GM12892 (cell line): ENCODE data around the gene OR6C6.

Source experiments
- DNase-seq: peaks from one replicate; pipeline ENCODE4 v3.0.0; 2011; ENCODE audit not compliant: insufficient read length
- FAIRE-seq: peaks from 2 replicates; lab custom pipeline; 2011; peaks lifted over from hg19 to GRCh38; lab: Jason Lieb, UNC
- POLR2A ChIP-seq: IDR thresholded peaks from 2 replicates; pipeline ENCODE4 v1.6.1; 2011; ENCODE audit warnings: low read depth, low read length, control low read depth
- TAF1 ChIP-seq: IDR thresholded peaks from 2 replicates; pipeline ENCODE4 v1.6.1; 2011; ENCODE audit warnings: low read depth, mild to moderate bottlenecking, control low read depth, low read length, borderline replicate concordance

The OR6C6 gene

DNA sequence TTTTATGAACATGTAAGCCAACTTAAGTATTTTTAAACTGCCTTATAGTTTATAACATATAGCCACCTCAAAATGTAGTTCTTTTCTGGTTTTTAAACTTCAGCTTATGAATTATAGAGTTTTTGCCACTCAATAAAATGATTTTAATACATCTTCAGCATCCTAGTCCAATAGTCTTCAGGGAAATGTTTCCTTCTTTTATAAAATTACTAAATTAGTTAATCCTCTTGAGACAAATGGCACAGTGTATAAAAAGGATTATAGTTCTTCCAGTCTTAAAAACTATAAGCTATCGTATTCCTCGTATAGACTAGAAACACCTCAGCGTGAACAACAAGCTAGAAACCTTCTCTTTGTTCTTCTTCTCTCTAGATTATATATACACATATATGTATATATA is 52.1 kb downstream of the OR6C6 start, which contains the start of gene OR6C74:
OR6C74 (plus strand) TSS at position 301 of the 400 bp plus-strand sequence. CDS start 2,679 bp downstream, outside the sequence.
- FAIRE-seq (no peak), DNase-seq (no peak)
- TF ChIP-seq POLR2A (no peak), TAF1 (no peak)
